ENCODE data around the gene TMEM163.

DNA sequence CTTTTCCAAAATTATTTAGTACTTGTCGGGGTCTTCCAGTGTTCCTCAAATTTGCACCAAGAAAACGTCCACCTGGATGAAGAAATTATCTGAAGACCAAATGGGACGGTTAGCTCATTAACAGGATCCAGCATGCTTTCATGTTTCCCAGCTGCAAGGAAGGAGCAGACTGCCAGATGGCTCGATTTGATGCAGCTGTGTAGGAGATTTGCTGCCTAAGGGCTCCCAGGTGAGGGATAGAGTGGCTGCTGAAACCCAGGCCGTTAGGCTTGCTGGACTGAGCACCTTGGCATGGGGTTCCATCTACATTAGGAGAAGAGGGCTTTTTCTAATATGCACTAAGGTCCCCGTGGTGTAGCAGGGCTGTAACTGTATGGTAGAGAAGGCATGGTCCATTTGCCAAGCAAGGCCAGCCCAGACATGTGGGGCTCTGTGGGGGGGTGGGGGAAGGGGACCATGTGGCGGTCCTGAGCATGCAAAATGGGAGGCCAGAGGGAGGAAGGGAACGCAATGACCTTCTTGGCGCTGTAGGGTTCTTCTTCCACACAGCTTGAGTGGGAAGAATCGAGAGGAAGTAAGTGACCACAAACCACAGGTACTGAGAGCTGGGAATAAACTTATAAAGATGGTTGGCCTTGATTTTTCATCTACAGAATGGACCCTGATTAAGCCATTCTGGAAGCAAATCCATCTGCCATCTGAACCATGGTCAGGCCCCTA lies 144.0 kb downstream of the TMEM163 start:
- TF ChIP-seq, protein P1, sequence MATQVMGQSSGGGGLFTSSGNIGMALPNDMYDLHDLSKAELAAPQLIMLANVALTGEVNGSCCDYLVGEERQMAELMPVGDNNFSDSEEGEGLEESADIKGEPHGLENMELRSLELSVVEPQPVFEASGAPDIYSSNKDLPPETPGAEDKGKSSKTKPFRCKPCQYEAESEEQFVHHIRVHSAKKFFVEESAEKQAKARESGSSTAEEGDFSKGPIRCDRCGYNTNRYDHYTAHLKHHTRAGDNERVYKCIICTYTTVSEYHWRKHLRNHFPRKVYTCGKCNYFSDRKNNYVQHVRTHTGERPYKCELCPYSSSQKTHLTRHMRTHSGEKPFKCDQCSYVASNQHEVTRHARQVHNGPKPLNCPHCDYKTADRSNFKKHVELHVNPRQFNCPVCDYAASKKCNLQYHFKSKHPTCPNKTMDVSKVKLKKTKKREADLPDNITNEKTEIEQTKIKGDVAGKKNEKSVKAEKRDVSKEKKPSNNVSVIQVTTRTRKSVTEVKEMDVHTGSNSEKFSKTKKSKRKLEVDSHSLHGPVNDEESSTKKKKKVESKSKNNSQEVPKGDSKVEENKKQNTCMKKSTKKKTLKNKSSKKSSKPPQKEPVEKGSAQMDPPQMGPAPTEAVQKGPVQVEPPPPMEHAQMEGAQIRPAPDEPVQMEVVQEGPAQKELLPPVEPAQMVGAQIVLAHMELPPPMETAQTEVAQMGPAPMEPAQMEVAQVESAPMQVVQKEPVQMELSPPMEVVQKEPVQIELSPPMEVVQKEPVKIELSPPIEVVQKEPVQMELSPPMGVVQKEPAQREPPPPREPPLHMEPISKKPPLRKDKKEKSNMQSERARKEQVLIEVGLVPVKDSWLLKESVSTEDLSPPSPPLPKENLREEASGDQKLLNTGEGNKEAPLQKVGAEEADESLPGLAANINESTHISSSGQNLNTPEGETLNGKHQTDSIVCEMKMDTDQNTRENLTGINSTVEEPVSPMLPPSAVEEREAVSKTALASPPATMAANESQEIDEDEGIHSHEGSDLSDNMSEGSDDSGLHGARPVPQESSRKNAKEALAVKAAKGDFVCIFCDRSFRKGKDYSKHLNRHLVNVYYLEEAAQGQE (IDR thresholded peaks at IDR 0.05; ENCODE audit: low read depth): no peak
- TF ChIP-seq, protein P2, sequence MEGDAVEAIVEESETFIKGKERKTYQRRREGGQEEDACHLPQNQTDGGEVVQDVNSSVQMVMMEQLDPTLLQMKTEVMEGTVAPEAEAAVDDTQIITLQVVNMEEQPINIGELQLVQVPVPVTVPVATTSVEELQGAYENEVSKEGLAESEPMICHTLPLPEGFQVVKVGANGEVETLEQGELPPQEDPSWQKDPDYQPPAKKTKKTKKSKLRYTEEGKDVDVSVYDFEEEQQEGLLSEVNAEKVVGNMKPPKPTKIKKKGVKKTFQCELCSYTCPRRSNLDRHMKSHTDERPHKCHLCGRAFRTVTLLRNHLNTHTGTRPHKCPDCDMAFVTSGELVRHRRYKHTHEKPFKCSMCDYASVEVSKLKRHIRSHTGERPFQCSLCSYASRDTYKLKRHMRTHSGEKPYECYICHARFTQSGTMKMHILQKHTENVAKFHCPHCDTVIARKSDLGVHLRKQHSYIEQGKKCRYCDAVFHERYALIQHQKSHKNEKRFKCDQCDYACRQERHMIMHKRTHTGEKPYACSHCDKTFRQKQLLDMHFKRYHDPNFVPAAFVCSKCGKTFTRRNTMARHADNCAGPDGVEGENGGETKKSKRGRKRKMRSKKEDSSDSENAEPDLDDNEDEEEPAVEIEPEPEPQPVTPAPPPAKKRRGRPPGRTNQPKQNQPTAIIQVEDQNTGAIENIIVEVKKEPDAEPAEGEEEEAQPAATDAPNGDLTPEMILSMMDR (IDR thresholded peaks at IDR 0.05 in 2 of 3, conservative IDR thresholded peaks at IDR 0.05 in 1 of 3; ENCODE audit: borderline replicate concordance in 1 of 3, insufficient read depth in 1 of 3, low read depth in 2 of 3, low read length in 2 of 3): no peak
- TF ChIP-seq POLR2AphosphoS5 (IDR thresholded peaks at IDR 0.05; ENCODE audit: low read depth, low read length) (no peak), YY1 (IDR thresholded peaks at IDR 0.05; ENCODE audit: extremely low read depth, insufficient replicate concordance, low read depth, low read length) (no peak), EZH2 (IDR thresholded peaks at IDR 0.05) (no peak), POLR2A (IDR thresholded peaks at IDR 0.05; ENCODE audit: borderline replicate concordance, extremely low read depth, insufficient read depth, insufficient read length) (no peak)

All from HCT116 (cell line).